ENCODE data around the gene CFH.
"Not testable (repeated sequence)": the region's sequence is repeated elsewhere in the genome, so short reads cannot be mapped to it uniquely, and the experiment has no call there.

The CFH gene

DNA sequence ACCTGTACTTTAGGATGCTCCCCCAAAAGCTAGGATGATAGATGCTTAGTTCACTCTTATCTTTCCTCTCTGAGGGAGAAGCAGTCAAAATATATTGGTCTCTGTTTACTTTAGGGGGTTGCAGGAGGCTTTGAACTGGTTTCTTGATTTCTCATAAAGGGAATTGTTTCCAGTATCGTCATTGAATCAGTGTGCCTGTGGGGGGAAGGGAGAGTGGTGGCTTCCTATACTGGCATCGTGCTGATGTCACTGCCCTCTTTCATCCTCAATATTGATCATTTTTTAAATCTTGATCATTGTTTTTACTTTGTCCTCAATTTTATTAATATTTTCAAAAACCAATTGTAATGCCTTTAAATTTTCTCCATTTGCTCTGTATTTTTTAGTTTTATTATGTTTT lies 82.6 kb downstream of the CFH start:
- Histone ChIP-seq H3K4me1 (ENCODE audit: control insufficient read depth in 2 of 2, insufficient read depth in 2 of 2, low read length in 2 of 2) (no peaks in the 10 kb centered on the region), H3K4me3 (ENCODE audit: low read length in 2 of 2) (no peak overlapping the region), H3K27ac (ENCODE audit: low read depth in 2 of 2, low read length in 2 of 2) (no peak overlapping the region), H3K36me3 (ENCODE audit: control insufficient read depth in 2 of 2, insufficient read depth in 2 of 2, low read length in 2 of 2) (no peaks in the 10 kb centered on the region), H3K9me3 (ENCODE audit: control insufficient read depth in 2 of 2, low read length in 2 of 2) (no peaks in the 10 kb centered on the region), H3K27me3 (ENCODE audit: control insufficient read depth in 2 of 2, insufficient read depth in 2 of 2, low read length in 2 of 2) (no peaks in the 10 kb centered on the region), H3K9ac (ENCODE audit: low read depth in 1 of 2, low read length in 2 of 2) (no peak overlapping the region)

DNA sequence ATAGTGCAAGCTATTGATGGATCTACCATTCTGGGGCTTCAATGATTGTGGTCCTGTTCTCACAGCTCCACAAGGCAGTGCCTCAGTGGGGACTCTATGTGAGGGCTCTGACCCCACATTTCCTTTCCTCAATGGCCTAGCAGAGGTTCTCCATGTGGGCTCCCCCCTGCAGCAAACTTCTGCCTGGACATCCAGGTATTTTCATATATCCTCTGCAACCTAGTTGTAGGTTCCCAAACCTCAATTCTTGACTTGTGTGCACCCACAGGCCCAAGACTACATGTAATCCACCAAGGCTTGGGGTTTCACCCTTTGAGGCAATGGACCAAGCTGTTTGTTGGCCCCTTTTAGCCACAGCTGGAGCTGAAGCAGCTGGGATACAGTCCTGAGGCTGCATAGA lies 86.9 kb downstream of the CFH start:
- H3K4me3 ChIP-seq (ENCODE audit: low read length in 2 of 2) = no peak overlapping the region
- no peaks in the 10 kb centered on the region for H3K4me1 ChIP-seq (ENCODE audit: control insufficient read depth in 2 of 2, insufficient read depth in 2 of 2, low read length in 2 of 2)
- H3K36me3 ChIP-seq (ENCODE audit: control insufficient read depth in 2 of 2, insufficient read depth in 2 of 2, low read length in 2 of 2) = no peaks in the 10 kb centered on the region
- H3K9me3 ChIP-seq (ENCODE audit: control insufficient read depth in 2 of 2, low read length in 2 of 2) = no peaks in the 10 kb centered on the region
- no peak overlapping the region for H3K27ac ChIP-seq (ENCODE audit: low read depth in 2 of 2, low read length in 2 of 2)
- H3K9ac ChIP-seq (ENCODE audit: low read depth in 1 of 2, low read length in 2 of 2) = no peak overlapping the region
- H3K27me3 ChIP-seq (ENCODE audit: control insufficient read depth in 2 of 2, insufficient read depth in 2 of 2, low read length in 2 of 2) = no peaks in the 10 kb centered on the region

DNA sequence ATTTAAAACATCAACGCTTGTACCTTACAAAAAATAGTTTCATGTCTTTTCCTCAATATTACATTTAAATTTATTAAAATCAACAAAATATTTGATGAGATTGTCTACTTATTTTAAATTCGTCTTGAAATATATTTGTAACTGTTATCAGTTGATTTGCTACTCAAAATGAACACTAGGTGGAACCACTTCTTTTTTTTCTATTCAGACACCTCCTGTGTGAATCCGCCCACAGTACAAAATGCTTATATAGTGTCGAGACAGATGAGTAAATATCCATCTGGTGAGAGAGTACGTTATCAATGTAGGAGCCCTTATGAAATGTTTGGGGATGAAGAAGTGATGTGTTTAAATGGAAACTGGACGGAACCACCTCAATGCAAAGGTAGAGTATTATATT lies 91.4 kb downstream of the CFH start:
- H3K4me3 ChIP-seq (ENCODE audit: low read length in 2 of 2); H3K9me3 ChIP-seq (ENCODE audit: control insufficient read depth in 2 of 2, low read length in 2 of 2); H3K36me3 ChIP-seq (ENCODE audit: control insufficient read depth in 2 of 2, insufficient read depth in 2 of 2, low read length in 2 of 2); H3K27me3 ChIP-seq (ENCODE audit: control insufficient read depth in 2 of 2, insufficient read depth in 2 of 2, low read length in 2 of 2); H3K4me1 ChIP-seq (ENCODE audit: control insufficient read depth in 2 of 2, insufficient read depth in 2 of 2, low read length in 2 of 2); H3K9ac ChIP-seq (ENCODE audit: low read depth in 1 of 2, low read length in 2 of 2); H3K27ac ChIP-seq (ENCODE audit: low read depth in 2 of 2, low read length in 2 of 2): not testable (repeated sequence)

DNA sequence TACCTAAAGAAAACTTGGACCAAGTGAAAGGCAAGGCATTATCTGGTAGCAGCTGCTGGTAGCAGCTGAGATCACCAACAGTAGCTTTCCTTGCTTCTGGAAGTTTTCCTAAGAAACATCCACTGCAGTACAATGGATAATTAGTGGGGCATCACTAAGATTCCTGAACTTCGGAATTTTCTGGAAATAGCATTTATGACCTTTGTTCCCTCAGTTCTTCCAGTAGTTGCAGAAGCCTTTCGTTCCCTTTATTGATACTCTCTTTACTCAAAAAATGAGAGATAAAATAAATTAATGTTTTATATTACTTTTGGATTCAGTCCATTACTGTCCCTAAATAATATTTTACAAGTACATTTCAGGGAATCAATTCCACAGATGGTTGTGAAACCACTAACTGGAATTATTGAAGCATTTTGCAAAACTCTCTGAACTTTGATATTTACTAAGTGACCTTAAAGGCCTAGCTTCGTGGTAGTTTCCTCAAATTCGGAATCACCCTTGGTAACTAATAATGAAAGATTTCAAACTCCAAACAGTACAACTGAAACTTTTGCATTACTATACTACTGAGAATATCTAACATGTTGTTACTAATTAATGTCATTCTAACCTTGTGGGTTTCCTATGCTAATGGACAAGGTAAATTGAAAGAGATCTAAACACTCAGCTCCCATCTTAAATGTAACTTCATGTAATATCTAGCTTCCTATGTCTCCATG lies 113.3 kb downstream of the CFH start:
- not testable (repeated sequence) for H3K4me3 ChIP-seq (ENCODE audit: low read length in 2 of 2); H3K27ac ChIP-seq (ENCODE audit: low read depth in 2 of 2, low read length in 2 of 2); H3K27me3 ChIP-seq (ENCODE audit: control insufficient read depth in 2 of 2, insufficient read depth in 2 of 2, low read length in 2 of 2); H3K9ac ChIP-seq (ENCODE audit: low read depth in 1 of 2, low read length in 2 of 2); H3K36me3 ChIP-seq (ENCODE audit: control insufficient read depth in 2 of 2, insufficient read depth in 2 of 2, low read length in 2 of 2); H3K9me3 ChIP-seq (ENCODE audit: control insufficient read depth in 2 of 2, low read length in 2 of 2); H3K4me1 ChIP-seq (ENCODE audit: control insufficient read depth in 2 of 2, insufficient read depth in 2 of 2, low read length in 2 of 2)

DNA sequence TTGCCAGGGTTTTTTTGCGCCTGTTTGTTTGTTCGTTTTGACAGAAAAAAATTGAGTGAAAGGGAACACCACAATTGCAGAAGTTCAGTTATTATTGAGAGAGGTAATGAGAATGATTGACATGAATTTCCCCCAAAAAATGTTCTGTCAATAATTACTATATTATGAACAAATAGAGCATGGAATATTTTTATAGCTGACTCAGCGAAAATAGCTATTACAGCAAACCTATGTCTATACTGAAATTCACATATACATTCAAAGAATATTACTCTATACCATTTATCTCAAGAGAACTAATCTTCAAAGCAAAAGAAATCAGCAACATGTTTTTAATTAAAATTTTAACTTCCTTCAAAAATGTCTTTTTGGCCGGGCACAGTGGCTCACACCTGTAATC lies 118.0 kb downstream of the CFH start:
- H3K9ac ChIP-seq (ENCODE audit: low read depth in 1 of 2, low read length in 2 of 2); H3K4me3 ChIP-seq (ENCODE audit: low read length in 2 of 2); H3K4me1 ChIP-seq (ENCODE audit: control insufficient read depth in 2 of 2, insufficient read depth in 2 of 2, low read length in 2 of 2); H3K36me3 ChIP-seq (ENCODE audit: control insufficient read depth in 2 of 2, insufficient read depth in 2 of 2, low read length in 2 of 2); H3K27ac ChIP-seq (ENCODE audit: low read depth in 2 of 2, low read length in 2 of 2); H3K9me3 ChIP-seq (ENCODE audit: control insufficient read depth in 2 of 2, low read length in 2 of 2); H3K27me3 ChIP-seq (ENCODE audit: control insufficient read depth in 2 of 2, insufficient read depth in 2 of 2, low read length in 2 of 2): not testable (repeated sequence)

DNA sequence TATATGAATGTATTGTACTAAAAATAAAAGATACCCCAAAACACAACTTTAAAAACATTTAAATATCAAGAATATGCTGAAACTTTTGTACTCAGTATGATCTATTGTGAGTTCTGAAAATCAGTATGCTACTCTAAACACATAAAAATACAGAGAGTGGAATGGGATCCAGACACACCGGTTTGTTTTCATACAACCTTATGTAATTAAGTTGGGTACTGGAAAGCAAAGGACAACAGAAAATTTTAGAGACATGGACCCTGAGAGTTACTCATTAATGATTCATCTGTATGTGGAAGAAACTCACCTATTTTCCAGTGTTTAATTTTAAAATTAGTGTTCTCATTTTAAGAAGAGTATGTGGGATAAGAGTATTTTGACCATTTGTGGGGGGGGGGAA lies 121.9 kb downstream of the CFH start:
- no peaks in the 10 kb centered on the region for H3K27me3 ChIP-seq (ENCODE audit: control insufficient read depth in 2 of 2, insufficient read depth in 2 of 2, low read length in 2 of 2)
- H3K9ac ChIP-seq (ENCODE audit: low read depth in 1 of 2, low read length in 2 of 2) = no peak overlapping the region
- H3K36me3 ChIP-seq (ENCODE audit: control insufficient read depth in 2 of 2, insufficient read depth in 2 of 2, low read length in 2 of 2) = no peaks in the 10 kb centered on the region
- no peaks in the 10 kb centered on the region for H3K4me1 ChIP-seq (ENCODE audit: control insufficient read depth in 2 of 2, insufficient read depth in 2 of 2, low read length in 2 of 2)
- no peaks in the 10 kb centered on the region for H3K9me3 ChIP-seq (ENCODE audit: control insufficient read depth in 2 of 2, low read length in 2 of 2)
- no peak overlapping the region for H3K4me3 ChIP-seq (ENCODE audit: low read length in 2 of 2)
- H3K27ac ChIP-seq (ENCODE audit: low read depth in 2 of 2, low read length in 2 of 2) = no peak overlapping the region

DNA sequence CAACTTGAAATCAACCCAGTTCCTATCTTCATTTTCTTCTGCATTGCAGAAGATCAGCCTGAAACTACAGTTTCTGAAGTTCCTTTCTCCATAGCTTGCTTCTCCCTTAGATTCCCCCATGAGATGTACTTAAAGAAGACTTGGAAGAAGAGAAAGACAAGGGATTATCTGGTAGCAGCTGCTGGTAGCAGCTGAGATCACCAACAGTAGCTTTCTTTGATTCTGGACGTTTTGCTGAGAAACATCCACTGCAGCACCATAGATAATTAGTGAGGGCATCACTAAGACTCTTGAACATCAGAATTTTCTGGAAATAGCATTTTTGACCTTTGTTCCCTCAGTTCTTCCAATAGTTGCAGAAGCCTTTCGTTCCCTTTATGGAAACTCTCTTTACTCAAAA lies 122.3 kb downstream of the CFH start:
- Histone ChIP-seq H3K4me1 (ENCODE audit: control insufficient read depth in 2 of 2, insufficient read depth in 2 of 2, low read length in 2 of 2) (no peaks in the 10 kb centered on the region), H3K4me3 (ENCODE audit: low read length in 2 of 2) (no peak overlapping the region), H3K9ac (ENCODE audit: low read depth in 1 of 2, low read length in 2 of 2) (no peak overlapping the region), H3K27me3 (ENCODE audit: control insufficient read depth in 2 of 2, insufficient read depth in 2 of 2, low read length in 2 of 2) (no peaks in the 10 kb centered on the region), H3K9me3 (ENCODE audit: control insufficient read depth in 2 of 2, low read length in 2 of 2) (no peaks in the 10 kb centered on the region), H3K36me3 (ENCODE audit: control insufficient read depth in 2 of 2, insufficient read depth in 2 of 2, low read length in 2 of 2) (no peaks in the 10 kb centered on the region), H3K27ac (ENCODE audit: low read depth in 2 of 2, low read length in 2 of 2) (no peak overlapping the region)

DNA sequence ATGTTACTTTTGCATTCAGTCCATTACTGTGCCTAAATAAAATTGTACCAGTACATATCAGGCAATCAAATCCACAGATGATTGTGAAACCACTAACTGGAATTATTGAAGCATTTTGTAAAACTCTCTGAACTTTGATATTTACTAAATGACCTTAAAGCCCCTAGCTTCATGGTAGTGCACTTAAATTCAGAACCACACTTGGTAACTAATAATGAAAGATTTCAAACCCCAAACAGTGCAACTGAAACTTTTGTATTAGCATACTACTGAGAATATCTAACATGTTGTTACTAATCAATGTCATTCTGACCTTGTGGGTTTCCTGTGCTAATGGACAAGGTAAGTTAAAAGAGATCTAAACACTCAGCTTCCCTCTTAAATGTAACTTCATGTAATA lies 122.8 kb downstream of the CFH start, which contains the start of gene CFHR3:
CFHR3 (plus strand) TSS at position 238 of the 400 bp plus-strand sequence; CDS start at position 285, 47 bp downstream.
- Histone ChIP-seq H3K36me3 (ENCODE audit: control insufficient read depth in 2 of 2, insufficient read depth in 2 of 2, low read length in 2 of 2) (no peaks in the 10 kb centered on the region), H3K27ac (ENCODE audit: low read depth in 2 of 2, low read length in 2 of 2) (no peak within 1 kb of the TSS), H3K9me3 (ENCODE audit: control insufficient read depth in 2 of 2, low read length in 2 of 2) (no peaks in the 10 kb centered on the region), H3K4me3 (ENCODE audit: low read length in 2 of 2) (no peak within 1 kb of the TSS), H3K9ac (ENCODE audit: low read depth in 1 of 2, low read length in 2 of 2) (no peak within 1 kb of the TSS), H3K4me1 (ENCODE audit: control insufficient read depth in 2 of 2, insufficient read depth in 2 of 2, low read length in 2 of 2) (no peaks in the 10 kb centered on the region), H3K27me3 (ENCODE audit: control insufficient read depth in 2 of 2, insufficient read depth in 2 of 2, low read length in 2 of 2) (no peaks in the 10 kb centered on the region)

DNA sequence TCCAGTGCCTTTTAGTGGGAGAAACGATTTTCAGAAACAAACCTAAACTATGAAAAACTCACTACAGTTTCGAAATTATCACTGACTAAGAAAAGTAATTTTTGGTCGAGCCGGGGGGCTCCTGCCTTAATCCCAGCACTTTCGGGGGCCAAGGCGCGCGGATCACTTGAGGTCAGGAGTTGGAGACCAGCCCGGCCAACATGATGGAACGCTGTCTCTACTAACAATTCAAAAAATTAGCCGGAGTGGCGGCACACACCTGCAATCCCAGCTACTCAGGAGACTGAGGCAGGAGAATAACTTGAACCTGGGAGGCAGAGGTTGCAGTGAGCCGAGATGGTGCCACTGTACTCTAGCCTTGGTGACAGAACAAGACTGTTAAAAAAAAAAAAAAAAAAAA lies 125.8 kb downstream of the CFH start:
- no peak overlapping the region for H3K4me3 ChIP-seq (ENCODE audit: low read length in 2 of 2)
- no peaks in the 10 kb centered on the region for H3K27me3 ChIP-seq (ENCODE audit: control insufficient read depth in 2 of 2, insufficient read depth in 2 of 2, low read length in 2 of 2)
- no peaks in the 10 kb centered on the region for H3K36me3 ChIP-seq (ENCODE audit: control insufficient read depth in 2 of 2, insufficient read depth in 2 of 2, low read length in 2 of 2)
- H3K4me1 ChIP-seq (ENCODE audit: control insufficient read depth in 2 of 2, insufficient read depth in 2 of 2, low read length in 2 of 2) = no peaks in the 10 kb centered on the region
- H3K9me3 ChIP-seq (ENCODE audit: control insufficient read depth in 2 of 2, low read length in 2 of 2) = no peaks in the 10 kb centered on the region
- H3K9ac ChIP-seq (ENCODE audit: low read depth in 1 of 2, low read length in 2 of 2) = no peak overlapping the region
- H3K27ac ChIP-seq (ENCODE audit: low read depth in 2 of 2, low read length in 2 of 2) = no peak overlapping the region

DNA sequence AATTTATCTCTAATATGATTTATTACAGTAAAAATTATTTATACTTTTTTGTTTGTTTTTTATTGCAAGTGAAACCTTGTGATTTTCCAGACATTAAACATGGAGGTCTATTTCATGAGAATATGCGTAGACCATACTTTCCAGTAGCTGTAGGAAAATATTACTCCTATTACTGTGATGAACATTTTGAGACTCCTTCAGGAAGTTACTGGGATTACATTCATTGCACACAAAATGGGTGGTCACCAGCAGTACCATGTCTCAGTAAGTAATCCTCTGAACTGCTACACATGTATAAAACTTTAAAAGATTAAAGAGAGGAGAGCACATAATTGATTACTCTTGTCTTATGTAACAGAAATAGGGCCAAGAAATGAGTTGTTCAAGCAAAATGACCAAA lies 127.2 kb downstream of the CFH start:
- Histone ChIP-seq H3K27me3 (ENCODE audit: control insufficient read depth in 2 of 2, insufficient read depth in 2 of 2, low read length in 2 of 2) (no peaks in the 10 kb centered on the region), H3K27ac (ENCODE audit: low read depth in 2 of 2, low read length in 2 of 2) (no peak overlapping the region), H3K9ac (ENCODE audit: low read depth in 1 of 2, low read length in 2 of 2) (no peak overlapping the region), H3K9me3 (ENCODE audit: control insufficient read depth in 2 of 2, low read length in 2 of 2) (no peaks in the 10 kb centered on the region), H3K4me1 (ENCODE audit: control insufficient read depth in 2 of 2, insufficient read depth in 2 of 2, low read length in 2 of 2) (no peaks in the 10 kb centered on the region), H3K36me3 (ENCODE audit: control insufficient read depth in 2 of 2, insufficient read depth in 2 of 2, low read length in 2 of 2) (no peaks in the 10 kb centered on the region), H3K4me3 (ENCODE audit: low read length in 2 of 2) (no peak overlapping the region)

DNA sequence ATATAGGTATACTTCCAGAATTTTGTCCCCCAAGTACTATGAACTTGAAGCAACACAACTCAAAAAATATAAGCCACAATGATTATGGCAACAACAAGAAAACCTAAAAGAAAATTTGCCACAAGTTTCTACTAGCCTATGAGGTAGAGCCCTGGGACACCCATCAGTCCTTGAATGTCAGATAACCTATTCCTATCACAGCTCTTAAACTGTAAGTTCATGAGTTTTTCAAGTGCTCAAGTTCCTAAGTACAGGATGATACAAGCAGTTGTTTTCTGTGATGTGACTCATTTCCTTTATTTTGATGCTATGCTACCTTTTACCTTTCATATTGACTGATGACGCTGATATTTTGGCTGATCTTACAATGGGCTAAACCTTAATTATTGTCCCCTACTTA lies 139.4 kb downstream of the CFH start:
- not testable (repeated sequence) for H3K27ac ChIP-seq (ENCODE audit: low read depth in 2 of 2, low read length in 2 of 2); H3K4me3 ChIP-seq (ENCODE audit: low read length in 2 of 2); H3K27me3 ChIP-seq (ENCODE audit: control insufficient read depth in 2 of 2, insufficient read depth in 2 of 2, low read length in 2 of 2); H3K4me1 ChIP-seq (ENCODE audit: control insufficient read depth in 2 of 2, insufficient read depth in 2 of 2, low read length in 2 of 2); H3K9me3 ChIP-seq (ENCODE audit: control insufficient read depth in 2 of 2, low read length in 2 of 2); H3K36me3 ChIP-seq (ENCODE audit: control insufficient read depth in 2 of 2, insufficient read depth in 2 of 2, low read length in 2 of 2); H3K9ac ChIP-seq (ENCODE audit: low read depth in 1 of 2, low read length in 2 of 2)

Measured in mucosa of rectum (tissue), 2 donors.